Transverse colon (tissue), 4 donors: ENCODE measurements around the gene TAF1C.

Experiments used
- CTCF ChIP-seq, 5 experiments: fragments of 200-600 bp in 3 of 5; fragments of 450-650 bp in 2 of 5; sonication (generic) in 3 of 5; IDR thresholded peaks; 1 replicate in 2 of 5; 2 replicates in 3 of 5; pipeline ENCODE4 v1.5.1; 2016 to 2017; ENCODE audit warnings: antibody characterized with exemption in 5 of 5, inconsistent platforms in 3 of 5, mild to moderate bottlenecking in 2 of 5, moderate library complexity in 1 of 5
- EP300 ChIP-seq: sonication (generic); formaldehyde crosslinking; IDR thresholded peaks from one replicate; pipeline ENCODE4 v1.6.1; 2017; ENCODE audit warnings: antibody characterized with exemption, low read depth
- POLR2A ChIP-seq: fragments of 450-650 bp; IDR thresholded peaks from one replicate; pipeline ENCODE4 v1.6.1; 2016; ENCODE audit warnings: antibody characterized with exemption, mild to moderate bottlenecking, moderate library complexity
- POLR2AphosphoS5 ChIP-seq, 3 donors: sonication (generic); formaldehyde crosslinking; IDR thresholded peaks; one replicate each; pipeline ENCODE4 v1.6.1; 2016; ENCODE audit warnings: antibody characterized with exemption in 3 of 3

- no peak for TF ChIP-seq EP300
- TF ChIP-seq CTCF (IDR thresholded peaks at IDR 0.05) = no peak
- TF ChIP-seq POLR2AphosphoS5 (IDR thresholded peaks at IDR 0.05) = no peak
- TF ChIP-seq POLR2A = no peak
These were observed 4.0 kb upstream of the TAF1C start, which contains the start of gene ADAD2 for GRCh38 chr16:84190731-84191388.
